ENCODE results near the gene PVRIG.
"Not testable (repeated sequence)": the region's sequence is repeated elsewhere in the genome, so short reads cannot be mapped to it uniquely, and the experiment has no call there.

The PVRIG gene

GRCh38 chr7:100213672-100214071 is 6.1 kb upstream of the PVRIG start:
- Histone ChIP-seq H3K27me3 (ENCODE audit: low read length) (no peaks in the 10 kb centered on the region), H3K4me2 (ENCODE audit: low read depth, low read length, poor library complexity, severe bottlenecking) (peak overlapping the region; percentile 73)
- TF ChIP-seq CTCF (IDR thresholded peaks at IDR 0.05; ENCODE audit: insufficient read depth, low read length, poor library complexity, severe bottlenecking): no peak

GRCh38 chr7:100214356-100214755 is 5.4 kb upstream of the PVRIG start:
- Histone ChIP-seq H3F3A (ENCODE audit: insufficient read depth) (peaks cover 60% of the 10 kb centered on the region), H3K4me2 (ENCODE audit: low read depth, low read length, poor library complexity, severe bottlenecking) (peak overlapping the region; percentile 73), H3K27ac (ENCODE audit: low read depth, low read length) (peak overlapping the region; percentile 95), H3K9ac (ENCODE audit: low read length) (peak overlapping the region; percentile 61)
- not testable (repeated sequence) for H2AFZ ChIP-seq (ENCODE audit: low read depth, low read length, severe bottlenecking); H4K20me1 ChIP-seq (ENCODE audit: low read depth, low read length); H3K27me3 ChIP-seq (ENCODE audit: low read length); H3K9me3 ChIP-seq (ENCODE audit: insufficient read depth, low read length); H3K9me2 ChIP-seq (replicated peaks; ENCODE audit: insufficient read depth, low read length); H3K4me3 ChIP-seq (ENCODE audit: insufficient read depth, low read length, poor library complexity, severe bottlenecking); H3K79me2 ChIP-seq (ENCODE audit: insufficient read depth, low read length); H3K36me3 ChIP-seq (ENCODE audit: low read length)

More at GRCh38 chr7:100213672-100214071, 6.1 kb upstream of the PVRIG start:
- Histone ChIP-seq H3K36me3 (ENCODE audit: low read length) (no peaks in the 10 kb centered on the region), H3K27ac (ENCODE audit: low read depth, low read length) (peak overlapping the region; percentile 95), H2AFZ (ENCODE audit: low read depth, low read length, severe bottlenecking) (no peak overlapping the region), H3K4me3 (ENCODE audit: insufficient read depth, low read length, poor library complexity, severe bottlenecking) (no peak overlapping the region), H3K9me3 (ENCODE audit: insufficient read depth, low read length) (no peaks in the 10 kb centered on the region), H3K79me2 (ENCODE audit: insufficient read depth, low read length) (no peaks in the 10 kb centered on the region), H3K9me2 (replicated peaks; ENCODE audit: insufficient read depth, low read length) (no peaks in the 10 kb centered on the region), H3K9ac (ENCODE audit: low read length) (peak overlapping the region; percentile 61), H4K20me1 (ENCODE audit: low read depth, low read length) (no peaks in the 10 kb centered on the region), H3F3A (ENCODE audit: insufficient read depth) (peaks cover 53% of the 10 kb centered on the region)

GRCh38 chr7:100215895-100216294 is 3.9 kb upstream of the PVRIG start:
- TF ChIP-seq EZH2phosphoT487 (conservative IDR thresholded peaks at IDR 0.05; ENCODE audit: low read length): no peak
- Histone ChIP-seq H3K4me3 (ENCODE audit: insufficient read depth, low read length, poor library complexity, severe bottlenecking) (no peak overlapping the region), H3K9ac (ENCODE audit: low read length) (peak overlapping the region; percentile 9; the same call in 1 of the 2 replicates), H3K79me2 (ENCODE audit: insufficient read depth, low read length) (peaks cover 11% of the 10 kb centered on the region; the same call in 1 of the 2 replicates), H3K9me2 (replicated peaks; ENCODE audit: insufficient read depth, low read length) (no peaks in the 10 kb centered on the region), H3K4me2 (ENCODE audit: low read depth, low read length, poor library complexity, severe bottlenecking) (peak overlapping the region; percentile 73), H3K27ac (ENCODE audit: low read depth, low read length) (peak overlapping the region; percentile 95), H3K36me3 (ENCODE audit: low read length) (no peaks in the 10 kb centered on the region), H3K9me3 (ENCODE audit: insufficient read depth, low read length) (no peaks in the 10 kb centered on the region), H3F3A (ENCODE audit: insufficient read depth) (peaks cover 65% of the 10 kb centered on the region), H3K27me3 (ENCODE audit: low read length) (no peaks in the 10 kb centered on the region), H2AFZ (ENCODE audit: low read depth, low read length, severe bottlenecking) (no peak overlapping the region), H4K20me1 (ENCODE audit: low read depth, low read length) (no peaks in the 10 kb centered on the region)

- H3K36me3 ChIP-seq (ENCODE audit: low read length); H4K20me1 ChIP-seq (ENCODE audit: low read depth, low read length); H3K27me3 ChIP-seq (ENCODE audit: low read length); H3K9me2 ChIP-seq (replicated peaks; ENCODE audit: insufficient read depth, low read length); H3K4me3 ChIP-seq (ENCODE audit: insufficient read depth, low read length, poor library complexity, severe bottlenecking); H2AFZ ChIP-seq (ENCODE audit: low read depth, low read length, severe bottlenecking); H3K9me3 ChIP-seq (ENCODE audit: insufficient read depth, low read length): not testable (repeated sequence)
- Histone ChIP-seq H3K4me2 (ENCODE audit: low read depth, low read length, poor library complexity, severe bottlenecking) (peak overlapping the region; percentile 86), H3F3A (ENCODE audit: insufficient read depth) (peaks cover 61% of the 10 kb centered on the region), H3K79me2 (ENCODE audit: insufficient read depth, low read length) (peaks cover 27% of the 10 kb centered on the region), H3K27ac (ENCODE audit: low read depth, low read length) (peak overlapping the region; percentile 95), H3K9ac (ENCODE audit: low read length) (peak overlapping the region; percentile 93)
- peak; percentile 22 for TF ChIP-seq CTCF (IDR thresholded peaks at IDR 0.05; ENCODE audit: insufficient read depth, low read length, poor library complexity, severe bottlenecking)
Measured at GRCh38 chr7:100217934-100218333, 1.8 kb upstream of the PVRIG start.
